Epithelial cell of prostate (primary cell): ENCODE results near the gene PADI6.
"Not testable (repeated sequence)": the region's sequence is repeated elsewhere in the genome, so short reads cannot be mapped to it uniquely, and the experiment has no call there.

Experiments used
- DNase-seq: peaks from one replicate; pipeline ENCODE4 v3.0.0-alpha.2; 2011; ENCODE audit warnings: low read depth, low spot score
- H3K27ac ChIP-seq: fragments of 450-650 bp; 2 replicates; pipeline ENCODE4 v1.5.1; 2017; ENCODE audit warnings: mild to moderate bottlenecking

PADI6 gene

GRCh38 chr1:17401841-17402240, 29.8 kb downstream of the PADI6 start:
- DNase-seq: no peak
- H3K27ac ChIP-seq: no peak overlapping the region

- no peak overlapping the region for H3K27ac ChIP-seq
- peak; percentile 51 for DNase-seq
Observed at GRCh38 chr1:17403081-17403480, 31.1 kb downstream of the PADI6 start.

- H3K27ac ChIP-seq: no peak overlapping the region
- DNase-seq: no peak
Observed at GRCh38 chr1:17404034-17404684, 32.2 kb downstream of the PADI6 start.

GRCh38 chr1:17404820-17405219, 32.8 kb downstream of the PADI6 start:
- no peak overlapping the region for H3K27ac ChIP-seq
- DNase-seq: no peak

- no peak for DNase-seq
- H3K27ac ChIP-seq: no peak overlapping the region
Observed at GRCh38 chr1:17405898-17406759, 34.1 kb downstream of the PADI6 start.

- not testable (repeated sequence) for H3K27ac ChIP-seq, DNase-seq
Observed at GRCh38 chr1:17406760-17407475, 34.9 kb downstream of the PADI6 start.

GRCh38 chr1:17407786-17408514, 36.0 kb downstream of the PADI6 start:
- not testable (repeated sequence) for H3K27ac ChIP-seq, DNase-seq

GRCh38 chr1:17409391-17409811, 37.4 kb downstream of the PADI6 start:
- DNase-seq: no peak
- H3K27ac ChIP-seq: no peak overlapping the region

- no peak for DNase-seq
- no peak overlapping the region for H3K27ac ChIP-seq
Observed at GRCh38 chr1:17412093-17412870, 40.3 kb downstream of the PADI6 start.

- DNase-seq: no peak
- H3K27ac ChIP-seq: no peak overlapping the region
Observed at GRCh38 chr1:17414022-17414421, 42.0 kb downstream of the PADI6 start.

GRCh38 chr1:17416389-17416788, 44.4 kb downstream of the PADI6 start:
- DNase-seq: no peak
- H3K27ac ChIP-seq: no peak overlapping the region

- no peak for DNase-seq
- no peak overlapping the region for H3K27ac ChIP-seq
Observed at GRCh38 chr1:17419626-17420328, 47.8 kb downstream of the PADI6 start.

GRCh38 chr1:17420391-17420918, 48.5 kb downstream of the PADI6 start:
- DNase-seq: no peak
- no peak overlapping the region for H3K27ac ChIP-seq

- no peak for DNase-seq
- H3K27ac ChIP-seq: no peak overlapping the region
Observed at GRCh38 chr1:17422461-17422860, 50.5 kb downstream of the PADI6 start.

- no peak for DNase-seq
- H3K27ac ChIP-seq: no peak overlapping the region
Observed at GRCh38 chr1:17423781-17424245, 51.8 kb downstream of the PADI6 start.

GRCh38 chr1:17425806-17426600, 54.0 kb downstream of the PADI6 start:
- no peak overlapping the region for H3K27ac ChIP-seq

GRCh38 chr1:17427696-17428660, 56.0 kb downstream of the PADI6 start:
- DNase-seq: no peak
- peak overlapping the region; percentile 31 for H3K27ac ChIP-seq

More at GRCh38 chr1:17425806-17426600, 54.0 kb downstream of the PADI6 start:
- no peak for DNase-seq
